HEK293 (cell line): ENCODE measurements around the gene EIF2S3B.

Experiments
- PRDM1 ChIP-seq: fragments of 450-650 bp; formaldehyde crosslinking; IDR thresholded peaks from 2 replicates; pipeline ENCODE4; 2016; ENCODE audit warnings: missing biosample characterization, missing genetic modification characterization
- SCRT2 ChIP-seq: fragments of 450-650 bp; formaldehyde crosslinking; IDR thresholded peaks from 2 replicates; pipeline ENCODE4 v1.5.1; 2016; ENCODE audit warnings: missing biosample characterization, missing genetic modification characterization
- ZBTB20 ChIP-seq: fragments of 450-650 bp; formaldehyde crosslinking; IDR thresholded peaks from 2 replicates; pipeline ENCODE4 v1.5.1; 2016; ENCODE audit warnings: missing biosample characterization, missing genetic modification characterization
- ZBTB49 ChIP-seq: fragments of 450-650 bp; formaldehyde crosslinking; IDR thresholded peaks from 2 replicates; pipeline ENCODE4 v1.5.1; 2016; ENCODE audit warnings: missing biosample characterization, missing genetic modification characterization, low read depth
- ZNF114 ChIP-seq: fragments of 450-650 bp; formaldehyde crosslinking; IDR thresholded peaks from 2 replicates; pipeline ENCODE4 v1.5.0; 2017; ENCODE audit warnings: missing biosample characterization, missing genetic modification characterization
- ZNF221 ChIP-seq: fragments of 450-650 bp; formaldehyde crosslinking; IDR thresholded peaks from 2 replicates; pipeline ENCODE4 v1.5.1; 2017; ENCODE audit warnings: missing biosample characterization, missing genetic modification characterization, borderline replicate concordance
- ZNF501 ChIP-seq: fragments of 450-650 bp; formaldehyde crosslinking; IDR thresholded peaks from 2 replicates; pipeline ENCODE4 v1.5.1; 2016; ENCODE audit warnings: missing biosample characterization, missing genetic modification characterization
- ZNF571 ChIP-seq: fragments of 450-650 bp; formaldehyde crosslinking; IDR thresholded peaks from 2 replicates; pipeline ENCODE4 v1.5.0; 2017; ENCODE audit warnings: missing biosample characterization, missing genetic modification characterization
- ZNF776 ChIP-seq: fragments of 450-650 bp; formaldehyde crosslinking; IDR thresholded peaks from 2 replicates; pipeline ENCODE4 v1.5.0; 2017; ENCODE audit warnings: missing biosample characterization, missing genetic modification characterization, borderline replicate concordance
- TF ChIP-seq, protein P1 (sequence below): fragments of 450-650 bp; formaldehyde crosslinking; IDR thresholded peaks from 2 replicates; pipeline ENCODE4 v1.5.1; 2016; ENCODE audit warnings: missing biosample characterization, missing genetic modification characterization

DNA sequence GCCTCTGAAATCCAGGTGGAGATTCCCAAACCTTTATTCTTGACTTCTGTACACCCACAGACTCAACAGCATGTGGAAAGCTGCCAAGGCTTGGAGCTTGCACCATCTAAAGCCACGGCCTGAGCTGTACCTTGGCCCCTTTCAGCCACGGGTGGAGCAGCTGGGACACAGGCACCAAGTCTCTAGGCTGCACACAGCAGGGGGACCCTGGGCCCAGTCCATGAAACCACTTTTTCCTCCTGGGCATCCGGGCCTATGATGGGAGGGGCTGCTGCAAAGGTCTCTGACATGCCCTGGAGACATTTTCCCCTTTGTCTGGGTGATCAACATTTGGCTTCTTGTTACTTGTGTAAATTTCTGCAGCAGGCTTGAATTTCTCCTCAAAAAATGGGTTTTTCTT lies 32.0 kb downstream of the EIF2S3B start:
- no peak for TF ChIP-seq ZNF114
- TF ChIP-seq, protein P1, sequence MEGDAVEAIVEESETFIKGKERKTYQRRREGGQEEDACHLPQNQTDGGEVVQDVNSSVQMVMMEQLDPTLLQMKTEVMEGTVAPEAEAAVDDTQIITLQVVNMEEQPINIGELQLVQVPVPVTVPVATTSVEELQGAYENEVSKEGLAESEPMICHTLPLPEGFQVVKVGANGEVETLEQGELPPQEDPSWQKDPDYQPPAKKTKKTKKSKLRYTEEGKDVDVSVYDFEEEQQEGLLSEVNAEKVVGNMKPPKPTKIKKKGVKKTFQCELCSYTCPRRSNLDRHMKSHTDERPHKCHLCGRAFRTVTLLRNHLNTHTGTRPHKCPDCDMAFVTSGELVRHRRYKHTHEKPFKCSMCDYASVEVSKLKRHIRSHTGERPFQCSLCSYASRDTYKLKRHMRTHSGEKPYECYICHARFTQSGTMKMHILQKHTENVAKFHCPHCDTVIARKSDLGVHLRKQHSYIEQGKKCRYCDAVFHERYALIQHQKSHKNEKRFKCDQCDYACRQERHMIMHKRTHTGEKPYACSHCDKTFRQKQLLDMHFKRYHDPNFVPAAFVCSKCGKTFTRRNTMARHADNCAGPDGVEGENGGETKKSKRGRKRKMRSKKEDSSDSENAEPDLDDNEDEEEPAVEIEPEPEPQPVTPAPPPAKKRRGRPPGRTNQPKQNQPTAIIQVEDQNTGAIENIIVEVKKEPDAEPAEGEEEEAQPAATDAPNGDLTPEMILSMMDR (tag by site-specific recombination) = no peak
- TF ChIP-seq SCRT2 (tag by site-specific recombination) = no peak
- TF ChIP-seq ZBTB49 = no peak
- TF ChIP-seq ZNF776 (tag by site-specific recombination) = no peak
- TF ChIP-seq PRDM1 = no peak
- TF ChIP-seq ZNF571 = no peak
- no peak for TF ChIP-seq ZNF221 (tag by site-specific recombination)
- TF ChIP-seq ZBTB20 (tag by site-specific recombination) = no peak
- TF ChIP-seq ZNF501 (tag by site-specific recombination) = no peak
